Smooth muscle cell (in vitro differentiated cells): ENCODE measurements around the gene GFRA1. TPM values are rescaled to one million over a fixed set of nuclear protein-coding genes. Genes with fewer than 3 reads are reported as not detected.
A peak's percentile ranks its signal among the peaks of the same experiment; 100 is the strongest.
"Not testable (repeated sequence)": the region's sequence is repeated elsewhere in the genome, so short reads cannot be mapped to it uniquely, and the experiment has no call there.

Experiments
- DNase-seq: peaks from one replicate; lab custom pipeline; 2025; ENCODE audit not compliant: unreplicated experiment; lab: John Stamatoyannopoulos, UW
- H2AFZ ChIP-seq: fragments of 200-600 bp; sonication (generic); 2 replicates; pipeline ENCODE4 v1.6.0; 2016; ENCODE audit warnings: antibody characterized with exemption, low read depth, mild to moderate bottlenecking
- H3F3A ChIP-seq: fragments of 200-600 bp; sonication (generic); 2 replicates; pipeline ENCODE4 v1.6.0; 2017; ENCODE audit warnings: antibody characterized with exemption, low read depth
- H3K27ac ChIP-seq: fragments of 200-600 bp; sonication (generic); 2 replicates; pipeline ENCODE4 v1.5.1; 2016; ENCODE audit warnings: low read depth, mild to moderate bottlenecking
- H3K27me3 ChIP-seq: fragments of 200-600 bp; sonication (generic); 2 replicates; pipeline ENCODE4 v1.6.1; 2016; ENCODE audit warnings: low read depth, mild to moderate bottlenecking
- H3K36me3 ChIP-seq: fragments of 200-600 bp; sonication (generic); 2 replicates; pipeline ENCODE4 v1.5.1; 2016; ENCODE audit warnings: low read depth
- H3K4me1 ChIP-seq: fragments of 200-600 bp; sonication (generic); 2 replicates; pipeline ENCODE4 v1.5.1; 2016; ENCODE audit warnings: low read depth
- H3K4me2 ChIP-seq: fragments of 200-600 bp; sonication (generic); 2 replicates; pipeline ENCODE4 v1.6.0; 2016; ENCODE audit warnings: mild to moderate bottlenecking
- H3K4me3 ChIP-seq: fragments of 200-600 bp; sonication (generic); 2 replicates; pipeline ENCODE4 v1.5.1; 2016; ENCODE audit warnings: mild to moderate bottlenecking
- H3K79me2 ChIP-seq: fragments of 200-600 bp; sonication (generic); 2 replicates; pipeline ENCODE4 v1.6.0; 2016; ENCODE audit warnings: low read depth, mild to moderate bottlenecking
- H3K9ac ChIP-seq: fragments of 200-600 bp; sonication (generic); 2 replicates; pipeline ENCODE4 v1.6.0; 2016; ENCODE audit warnings: low read depth
- H3K9me3 ChIP-seq: fragments of 200-600 bp; sonication (generic); replicated peaks from 2 replicates; pipeline ENCODE4 v1.5.1; 2016; ENCODE audit warnings: low read depth
- H4K20me1 ChIP-seq: fragments of 200-600 bp; sonication (generic); 2 replicates; pipeline ENCODE4 v1.6.0; 2016; ENCODE audit warnings: low read depth
- CTCF ChIP-seq: fragments of 200-600 bp; sonication (generic); IDR thresholded peaks from 2 replicates; pipeline ENCODE4 v1.5.1; 2017; ENCODE audit warnings: borderline replicate concordance, mild to moderate bottlenecking, antibody characterized with exemption; ENCODE audit not compliant: insufficient read depth, poor library complexity, severe bottlenecking
- WGBS: methylation state at CpG from one replicate; pipeline ENCODE4 v1.1.7; 2016; ENCODE audit warnings: low lambda C conversion rate; 5-methylcytosine and 5-hydroxymethylcytosine counted together
- polyA plus RNA-seq: library from polyadenylated mRNA; unstranded; fragments of >200 nt; fragmentation: Nextera tagmentation; extraction: Ambion mirVana; gene quantifications from 2 replicates; pipeline ENCODE4 v1.2.1, GENCODE V29; 2016
- total RNA-seq: library from RNA; depleted of rRNA; stranded (reverse); fragments of >200 nt; gene quantifications from 2 replicates; pipeline ENCODE4 v1.2.3, GENCODE V29; 2014

GFRA1 gene
- total and polyA plus RNA-seq, 2 experiments from 2014 or later = 1.3 to 1.9 TPM

- Histone ChIP-seq H3K4me1 (peaks cover 17% of the 10 kb centered on the region), H3K4me3 (no peak overlapping the region), H3K9me3 (no peaks in the 10 kb centered on the region), H3K9ac (no peak overlapping the region), H3K4me2 (peak overlapping the region; percentile 45), H3K27ac (no peak overlapping the region), H4K20me1 (no peaks in the 10 kb centered on the region), H3F3A (no peaks in the 10 kb centered on the region), H2AFZ (no peak overlapping the region), H3K79me2 (no peaks in the 10 kb centered on the region), H3K27me3 (peaks cover 5% of the 10 kb centered on the region), H3K36me3 (no peaks in the 10 kb centered on the region)
- WGBS = 83% methylated on average over 3 of the region's 3 CpGs
- DNase-seq = no peak
- TF ChIP-seq CTCF = no peak
These were observed 103.1 kb downstream of the GFRA1 start for GRCh38 chr10:116169782-116170445.

GRCh38 chr10:116168745-116169144, 104.3 kb downstream of the GFRA1 start:
- Histone ChIP-seq H3K9ac (no peak overlapping the region), H3F3A (no peaks in the 10 kb centered on the region), H3K4me2 (no peak overlapping the region), H4K20me1 (no peaks in the 10 kb centered on the region), H3K4me3 (no peak overlapping the region), H2AFZ (no peak overlapping the region), H3K79me2 (no peaks in the 10 kb centered on the region), H3K9me3 (no peaks in the 10 kb centered on the region), H3K27ac (no peak overlapping the region), H3K36me3 (no peaks in the 10 kb centered on the region), H3K27me3 (peaks cover 5% of the 10 kb centered on the region), H3K4me1 (peaks cover 17% of the 10 kb centered on the region)
- 82% methylated on average over 1 of the region's 1 CpG for whole genome bisulfite sequencing
- DNase-seq = no peak
- no peak for TF ChIP-seq CTCF

DNA sequence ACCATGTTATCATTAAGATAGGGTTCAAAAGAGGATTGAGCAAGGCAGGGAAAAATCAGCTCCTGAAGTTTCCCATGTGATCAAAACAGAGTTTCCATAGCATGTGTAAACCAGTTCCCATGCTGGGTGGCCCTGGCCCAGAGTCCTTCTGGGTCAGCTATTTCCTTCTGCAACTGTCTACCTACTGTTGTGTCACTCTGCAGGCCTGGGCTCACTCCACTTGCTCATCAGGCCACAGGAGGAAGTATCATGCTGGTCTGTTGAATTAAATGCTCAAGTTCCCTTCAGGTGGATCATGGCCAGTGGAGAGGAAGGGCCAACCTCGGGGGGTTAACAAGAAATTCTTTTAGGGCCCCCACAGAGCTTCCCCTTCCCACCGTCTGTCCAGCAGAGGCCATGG, 104.7 kb downstream of the GFRA1 start:
- TF ChIP-seq CTCF = no peak
- 70% methylated on average over 2 of the region's 2 CpGs for WGBS

DNA sequence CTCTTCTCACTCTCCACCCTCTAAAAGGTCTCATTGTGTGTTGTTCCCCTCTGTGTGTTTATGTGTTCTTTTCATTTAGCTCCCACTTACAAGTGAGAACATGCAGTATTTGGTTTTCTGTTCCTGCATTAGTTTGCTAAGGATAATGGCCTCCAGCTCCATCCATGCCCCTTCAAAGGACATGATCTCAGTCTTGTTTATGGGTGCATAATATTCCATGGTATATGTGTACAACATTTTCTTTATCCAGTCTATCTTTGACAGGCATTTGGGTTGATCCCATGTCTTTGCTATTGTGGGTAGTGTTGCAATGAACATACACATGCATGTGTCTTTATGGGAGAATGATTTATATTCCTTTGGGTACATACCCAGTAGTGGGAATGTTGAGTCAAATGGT, 107.1 kb downstream of the GFRA1 start:
- H2AFZ ChIP-seq, H4K20me1 ChIP-seq, H3K79me2 ChIP-seq, H3K9ac ChIP-seq, H3F3A ChIP-seq, H3K4me3 ChIP-seq, H3K4me2 ChIP-seq, H3K9me3 ChIP-seq, H3K27ac ChIP-seq, H3K36me3 ChIP-seq, H3K27me3 ChIP-seq, DNase-seq, H3K4me1 ChIP-seq: not testable (repeated sequence)

More for the DNA sequence above, 104.7 kb downstream of the GFRA1 start:
- Histone ChIP-seq H2AFZ (no peak overlapping the region), H3F3A (no peaks in the 10 kb centered on the region), H3K27me3 (peaks cover 5% of the 10 kb centered on the region), H3K4me1 (peaks cover 17% of the 10 kb centered on the region), H3K27ac (no peak overlapping the region), H3K9me3 (no peaks in the 10 kb centered on the region), H4K20me1 (no peaks in the 10 kb centered on the region), H3K4me3 (no peak overlapping the region), H3K4me2 (no peak overlapping the region), H3K36me3 (no peaks in the 10 kb centered on the region), H3K79me2 (no peaks in the 10 kb centered on the region), H3K9ac (no peak overlapping the region)
- no peak for DNase-seq
